ENCODE data around the gene YPEL2. TPM values are rescaled to one million over a fixed set of nuclear protein-coding genes. Genes with fewer than 3 reads are reported as not detected.

YPEL2 gene
- total RNA-seq, 1 experiment from 2014 or later, result 2.2 TPM

GRCh38 chr17:59428916-59429485 lies 97.5 kb downstream of the YPEL2 start:
- Mint-ChIP-seq H3K27me3 (ENCODE audit: low read depth) (no peaks in the 10 kb centered on the region; the same call in 1 of the 2 replicates), H3K36me3 (no peaks in the 10 kb centered on the region), H3K27ac (no peak overlapping the region), H3K4me1 (peaks cover 11% of the 10 kb centered on the region), H3K9me3 (no peaks in the 10 kb centered on the region), H3K4me3 (no peak overlapping the region)
- TF ChIP-seq ZNF423 (CRISPR knock-in tag; IDR thresholded peaks at IDR 0.05), result no peak
- TF ChIP-seq AR (CRISPR knock-in tag; IDR thresholded peaks at IDR 0.05), result no peak
- ATAC-seq, result no peak
- POLR2A ChIA-PET, result no interaction called here
- CTCF ChIA-PET, result interaction anchor here (2.1 to 3.1 kb wide), 2 partner anchors 99 to 118 kb away, joined by 5 to 16 read pairs; no protein-coding TSS in a partner anchor
- no peak for DNase-seq (ENCODE audit: low spot score)

GRCh38 chr17:59431601-59432000 lies 100.1 kb downstream of the YPEL2 start:
- no peaks in the 10 kb centered on the region; the same call in 1 of the 2 replicates for H3K27me3 Mint-ChIP-seq (ENCODE audit: low read depth)
- H3K4me1 Mint-ChIP-seq, result no peaks in the 10 kb centered on the region
- H3K27ac Mint-ChIP-seq, result no peak overlapping the region
- H3K4me3 Mint-ChIP-seq, result no peak overlapping the region
- CTCF ChIA-PET, result interaction anchor here (1.2 kb wide), 2 partner anchors 102 to 118 kb away, joined by 4 read pairs; no protein-coding TSS in a partner anchor
- no peaks in the 10 kb centered on the region; the same call in 1 of the 2 replicates for H3K9me3 Mint-ChIP-seq
- ATAC-seq (no peak), DNase-seq (ENCODE audit: low spot score) (no peak)
- POLR2A ChIA-PET, result no interaction called here
- no peaks in the 10 kb centered on the region for H3K36me3 Mint-ChIP-seq
- TF ChIP-seq ZMAT4 (CRISPR knock-in tag; IDR thresholded peaks at IDR 0.05) (no peak), ZNF138 (CRISPR knock-in tag; conservative IDR thresholded peaks at IDR 0.05) (no peak), NFYB (CRISPR knock-in tag; conservative IDR thresholded peaks at IDR 0.05; ENCODE audit: low read depth) (no peak), ATF6 (CRISPR knock-in tag; IDR thresholded peaks at IDR 0.05) (no peak), CREM (CRISPR knock-in tag; IDR thresholded peaks at IDR 0.05) (no peak), STAT6 (CRISPR knock-in tag; conservative IDR thresholded peaks at IDR 0.05; ENCODE audit: low read depth) (no peak), PREB (CRISPR knock-in tag; IDR thresholded peaks at IDR 0.05; ENCODE audit: borderline replicate concordance) (no peak), E2F5 (CRISPR knock-in tag; IDR thresholded peaks at IDR 0.05) (no peak), ZSCAN18 (CRISPR knock-in tag; IDR thresholded peaks at IDR 0.05) (no peak), MLX (CRISPR knock-in tag; IDR thresholded peaks at IDR 0.05) (no peak), SP1 (CRISPR knock-in tag; conservative IDR thresholded peaks at IDR 0.05) (no peak), CBFB (CRISPR knock-in tag; IDR thresholded peaks at IDR 0.05; ENCODE audit: low read depth) (no peak), SMAD3 (CRISPR knock-in tag; IDR thresholded peaks at IDR 0.05; ENCODE audit: borderline replicate concordance) (no peak), FOXJ3 (CRISPR knock-in tag; IDR thresholded peaks at IDR 0.05; ENCODE audit: borderline replicate concordance) (no peak), ZNF232 (CRISPR knock-in tag; IDR thresholded peaks at IDR 0.05) (no peak), ZNF396 (CRISPR knock-in tag; IDR thresholded peaks at IDR 0.05; ENCODE audit: borderline replicate concordance) (no peak), MXD4 (CRISPR knock-in tag; IDR thresholded peaks at IDR 0.05; ENCODE audit: borderline replicate concordance) (no peak), ZNF121 (CRISPR knock-in tag; IDR thresholded peaks at IDR 0.05) (no peak), USF2 (CRISPR knock-in tag; IDR thresholded peaks at IDR 0.05) (no peak)

All from WTC11 (cell line).